ENCODE results near the gene SLC9A9.

DNA sequence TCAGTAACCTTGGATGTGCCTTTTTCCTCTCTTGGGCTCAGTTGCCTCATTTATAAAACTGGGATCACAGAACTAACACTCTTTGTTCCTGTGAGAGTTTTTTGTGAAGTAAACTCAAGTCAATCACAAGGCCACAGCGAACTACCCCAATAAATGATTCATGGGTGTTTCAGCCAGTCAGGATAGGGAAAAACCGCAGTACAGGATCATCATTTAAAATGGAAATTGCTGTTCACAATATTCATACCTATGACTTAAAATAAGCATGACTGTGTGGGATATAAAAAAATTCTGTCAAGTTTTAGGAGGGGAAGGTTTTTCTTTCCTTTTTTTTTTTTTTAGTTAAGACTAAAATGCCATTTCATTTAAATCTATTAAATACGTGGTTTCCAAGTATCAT lies 490.6 kb downstream of the SLC9A9 start:
- TF ChIP-seq ZNF274 (IDR thresholded peaks at IDR 0.05; ENCODE audit: borderline replicate concordance, extremely low read depth, low read length) (no peak), POLR2A (IDR thresholded peaks at IDR 0.05; ENCODE audit: control extremely low read depth in 1 of 2, low read depth in 2 of 2, low read length in 2 of 2) (no peak), CEBPB (IDR thresholded peaks at IDR 0.05; ENCODE audit: low read depth, low read length) (no peak), GABPA (IDR thresholded peaks at IDR 0.05; ENCODE audit: borderline replicate concordance, insufficient read depth, low read length) (no peak), EZH2 (IDR thresholded peaks at IDR 0.05; ENCODE audit: low read depth, low read length, severe bottlenecking) (no peak), JUND (IDR thresholded peaks at IDR 0.05; ENCODE audit: low read length) (no peak), TCF12 (IDR thresholded peaks at IDR 0.05; ENCODE audit: low read depth, low read length) (no peak)
- TF ChIP-seq, protein P1, sequence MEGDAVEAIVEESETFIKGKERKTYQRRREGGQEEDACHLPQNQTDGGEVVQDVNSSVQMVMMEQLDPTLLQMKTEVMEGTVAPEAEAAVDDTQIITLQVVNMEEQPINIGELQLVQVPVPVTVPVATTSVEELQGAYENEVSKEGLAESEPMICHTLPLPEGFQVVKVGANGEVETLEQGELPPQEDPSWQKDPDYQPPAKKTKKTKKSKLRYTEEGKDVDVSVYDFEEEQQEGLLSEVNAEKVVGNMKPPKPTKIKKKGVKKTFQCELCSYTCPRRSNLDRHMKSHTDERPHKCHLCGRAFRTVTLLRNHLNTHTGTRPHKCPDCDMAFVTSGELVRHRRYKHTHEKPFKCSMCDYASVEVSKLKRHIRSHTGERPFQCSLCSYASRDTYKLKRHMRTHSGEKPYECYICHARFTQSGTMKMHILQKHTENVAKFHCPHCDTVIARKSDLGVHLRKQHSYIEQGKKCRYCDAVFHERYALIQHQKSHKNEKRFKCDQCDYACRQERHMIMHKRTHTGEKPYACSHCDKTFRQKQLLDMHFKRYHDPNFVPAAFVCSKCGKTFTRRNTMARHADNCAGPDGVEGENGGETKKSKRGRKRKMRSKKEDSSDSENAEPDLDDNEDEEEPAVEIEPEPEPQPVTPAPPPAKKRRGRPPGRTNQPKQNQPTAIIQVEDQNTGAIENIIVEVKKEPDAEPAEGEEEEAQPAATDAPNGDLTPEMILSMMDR (IDR thresholded peaks at IDR 0.05; ENCODE audit: control extremely low read depth in 1 of 3, insufficient read depth in 1 of 3, low read depth in 1 of 3, low read length in 3 of 3): no peak
